Suprapubic skin (tissue), 3 donors: ENCODE measurements around the gene NXF2B.

Experiments used
- POLR2A ChIP-seq, 2 donors: fragments of 450-650 bp; IDR thresholded peaks; one replicate each; pipeline ENCODE4 v1.6.1; 2017; ENCODE audit warnings: antibody characterized with exemption in 2 of 2, mild to moderate bottlenecking in 2 of 2, moderate library complexity in 2 of 2
- TF ChIP-seq, protein P1 (sequence below), 2 donors: fragments of 200-600 bp in 1 of 2; fragments of 450-650 bp in 1 of 2; sonication (generic) in 1 of 2; IDR thresholded peaks; one replicate each; pipeline ENCODE4 v1.5.1; 2016 to 2019; ENCODE audit warnings: antibody characterized with exemption in 2 of 2, mild to moderate bottlenecking in 1 of 2, moderate library complexity in 1 of 2

DNA sequence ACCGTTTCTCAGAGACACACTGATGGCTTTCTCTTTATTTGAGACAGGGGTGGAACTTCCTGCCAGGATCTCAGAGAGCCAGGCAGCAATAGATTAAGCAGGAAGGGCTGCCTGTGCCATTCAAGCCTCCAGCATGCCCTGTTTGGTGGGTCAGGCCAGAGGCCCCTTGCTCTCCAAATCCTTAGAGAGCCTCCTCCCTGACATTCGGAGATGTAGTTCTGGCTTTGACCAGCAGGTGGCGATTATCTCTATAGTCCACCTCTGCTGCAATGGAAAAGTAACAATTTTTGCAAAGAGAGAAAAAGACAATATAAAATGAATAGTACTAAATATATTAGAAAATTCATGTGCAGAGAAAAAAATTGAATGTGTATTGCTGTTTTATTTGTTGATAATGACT is 93.9 kb downstream of the NXF2B start:
- TF ChIP-seq POLR2A (IDR thresholded peaks at IDR 0.05): no peak
- TF ChIP-seq, protein P1, sequence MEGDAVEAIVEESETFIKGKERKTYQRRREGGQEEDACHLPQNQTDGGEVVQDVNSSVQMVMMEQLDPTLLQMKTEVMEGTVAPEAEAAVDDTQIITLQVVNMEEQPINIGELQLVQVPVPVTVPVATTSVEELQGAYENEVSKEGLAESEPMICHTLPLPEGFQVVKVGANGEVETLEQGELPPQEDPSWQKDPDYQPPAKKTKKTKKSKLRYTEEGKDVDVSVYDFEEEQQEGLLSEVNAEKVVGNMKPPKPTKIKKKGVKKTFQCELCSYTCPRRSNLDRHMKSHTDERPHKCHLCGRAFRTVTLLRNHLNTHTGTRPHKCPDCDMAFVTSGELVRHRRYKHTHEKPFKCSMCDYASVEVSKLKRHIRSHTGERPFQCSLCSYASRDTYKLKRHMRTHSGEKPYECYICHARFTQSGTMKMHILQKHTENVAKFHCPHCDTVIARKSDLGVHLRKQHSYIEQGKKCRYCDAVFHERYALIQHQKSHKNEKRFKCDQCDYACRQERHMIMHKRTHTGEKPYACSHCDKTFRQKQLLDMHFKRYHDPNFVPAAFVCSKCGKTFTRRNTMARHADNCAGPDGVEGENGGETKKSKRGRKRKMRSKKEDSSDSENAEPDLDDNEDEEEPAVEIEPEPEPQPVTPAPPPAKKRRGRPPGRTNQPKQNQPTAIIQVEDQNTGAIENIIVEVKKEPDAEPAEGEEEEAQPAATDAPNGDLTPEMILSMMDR (IDR thresholded peaks at IDR 0.05): peak; percentile 38 to 57
